B cell (primary cell): ENCODE results near the gene KLHL22. TPM values are rescaled to one million over a fixed set of nuclear protein-coding genes. Genes with fewer than 3 reads are reported as not detected.

Source experiments
- ATAC-seq: fragments of 200-7000 bp; cut with Tn5 transposase; one replicate; pipeline ENCODE4 v1.10.0; 2021; ENCODE audit warnings: low read depth, mild to moderate bottlenecking, moderate number of reproducible peaks, moderate library complexity
- CTCF ChIA-PET: fragments of 350-600 bp; sonication (Branson Sonifier 250); formaldehyde crosslinking; loops from one replicate; lab custom pipeline; 2021; ENCODE audit warnings: antibody characterized with exemption, inconsistent platforms; lab: Charles Lee
- POLR2A ChIA-PET: fragments of 350-600 bp; sonication (Branson Sonifier 250); formaldehyde crosslinking; loops from one replicate; lab custom pipeline; 2021; ENCODE audit warnings: antibody characterized with exemption; lab: Charles Lee
- DNase-seq: peaks from one replicate; pipeline ENCODE4 v3.0.0; 2013
- H2AFZ ChIP-seq: 2 replicates; pipeline ENCODE4 v1.6.1; 2012; ENCODE audit warnings: mild to moderate bottlenecking, low read depth, low read length; ENCODE audit not compliant: insufficient read depth, poor library complexity, severe bottlenecking
- H3K27ac ChIP-seq, 2 donors: 1 replicate in 1 of 2; 2 replicates in 1 of 2; pipeline ENCODE4 v1.5.1; 2012 to 2013; ENCODE audit warnings: low read length in 2 of 2, mild to moderate bottlenecking in 2 of 2, moderate library complexity in 1 of 2
- H3K27me3 ChIP-seq, 4 experiments: fragments of 200-600 bp in 1 of 4; sonication (generic) in 1 of 4; replicated peaks in 1 of 4; 1 replicate in 2 of 4; 2 replicates in 2 of 4; pipeline versions ENCODE4 v1.6.1 to v1.7.0; 2013 to 2016; ENCODE audit warnings: low read length in 3 of 4, mild to moderate bottlenecking in 2 of 4, mixed read lengths in 1 of 4, moderate library complexity in 1 of 4; ENCODE audit not compliant: insufficient read depth in 4 of 4, control insufficient read depth in 3 of 4; ENCODE audit errors: control extremely low read depth in 1 of 4
- H3K36me3 ChIP-seq, 2 experiments: replicated peaks in 1 of 2; 1 replicate in 1 of 2; 2 replicates in 1 of 2; pipeline versions ENCODE4 v1.6.1 to v1.7.1; 2013; ENCODE audit warnings: low read length in 1 of 2; ENCODE audit not compliant: insufficient read depth in 2 of 2, control insufficient read depth in 1 of 2; ENCODE audit errors: control extremely low read depth in 1 of 2, extremely low read depth in 1 of 2
- H3K4me1 ChIP-seq, 2 donors: fragments of 200-600 bp in 1 of 2; sonication (generic) in 1 of 2; 1 replicate in 1 of 2; 2 replicates in 1 of 2; pipeline versions ENCODE4 v1.5.1 to v1.6.1; 2013 to 2017; ENCODE audit warnings: low read length in 2 of 2; ENCODE audit not compliant: control insufficient read depth in 2 of 2, insufficient read depth in 2 of 2
- H3K4me2 ChIP-seq: replicated peaks from 2 replicates; pipeline ENCODE3; 2012; ENCODE audit warnings: mild to moderate bottlenecking, low read depth, low read length; ENCODE audit not compliant: poor library complexity, severe bottlenecking
- H3K4me3 ChIP-seq, 5 experiments: fragments of 200-600 bp in 1 of 5; sonication (generic) in 1 of 5; 1 replicate in 3 of 5; 2 replicates in 2 of 5; pipeline versions ENCODE4 v1.5.1 to v1.7.0; 2011 to 2016; ENCODE audit warnings: low read length in 4 of 5, mild to moderate bottlenecking in 4 of 5, low read depth in 2 of 5, control low read depth in 1 of 5, moderate library complexity in 1 of 5; ENCODE audit not compliant: insufficient read depth in 1 of 5; ENCODE audit errors: control extremely low read depth in 1 of 5, extremely low read depth in 1 of 5
- H3K79me2 ChIP-seq: fragments of 200-600 bp; sonication (generic); one replicate; pipeline ENCODE4 v1.6.0; 2016; ENCODE audit warnings: low read length; ENCODE audit not compliant: control insufficient read depth, insufficient read depth
- H3K9ac ChIP-seq: fragments of 200-600 bp; sonication (generic); 2 replicates; pipeline ENCODE4 v1.6.1; 2017; ENCODE audit warnings: mild to moderate bottlenecking, low read length, moderate library complexity
- H3K9me3 ChIP-seq, 3 donors: one replicate each; pipeline versions ENCODE4 v1.6.1 to v1.7.1; 2013; ENCODE audit warnings: low read length in 2 of 3; ENCODE audit not compliant: control insufficient read depth in 2 of 3, insufficient read depth in 1 of 3; ENCODE audit errors: control extremely low read depth in 1 of 3
- H4K20me1 ChIP-seq: 2 replicates; pipeline ENCODE4 v1.6.0; 2012; ENCODE audit warnings: mild to moderate bottlenecking, low read length; ENCODE audit not compliant: insufficient read depth, control insufficient read depth, poor library complexity, severe bottlenecking
- H3K27ac Mint-ChIP-seq: one replicate; pipeline ENCODE4 v1.8.0; 2021; ENCODE audit warnings: mixed read lengths
- H3K27me3 Mint-ChIP-seq: one replicate; pipeline ENCODE4 v1.8.0; 2021; ENCODE audit warnings: mixed read lengths
- H3K4me1 Mint-ChIP-seq: one replicate; pipeline ENCODE4 v1.8.0; 2021; ENCODE audit warnings: mixed read lengths
- H3K4me3 Mint-ChIP-seq: one replicate; pipeline ENCODE4 v1.8.0; 2021; ENCODE audit warnings: mixed read lengths
- H3K9me3 Mint-ChIP-seq: one replicate; pipeline ENCODE4 v1.8.0; 2022; ENCODE audit warnings: mixed read lengths; ENCODE audit not compliant: insufficient read depth
- EZH2 ChIP-seq: IDR thresholded peaks from 2 replicates; pipeline ENCODE4 v1.6.1; 2012; ENCODE audit warnings: borderline replicate concordance, low read depth, mild to moderate bottlenecking, moderate library complexity, low read length; ENCODE audit not compliant: insufficient read depth, poor library complexity, severe bottlenecking
- WGBS: methylation state at CpG from one replicate; pipeline ENCODE4 v1.1.5; 2013; ENCODE audit warnings: missing lambda C conversion rate; ENCODE audit not compliant: insufficient coverage; 5-methylcytosine and 5-hydroxymethylcytosine counted together
- intact Hi-C: fragments of 100-400 bp; cut with micrococcal nuclease; formaldehyde crosslinking; loops from one replicate; pipeline ENCODE4 v1.10.0; 2022
- polyA plus RNA-seq: library from polyadenylated mRNA; depleted of rRNA; stranded (reverse); fragments of >200 nt; gene quantifications from 2 replicates; pipeline ENCODE4 v1.2.3, GENCODE V29; 2012
- total RNA-seq, 2 donors: library from RNA; stranded (reverse); fragments of 120-200 nt in 1 of 2; gene quantifications; 1 replicate in 1 of 2; 2 replicates in 1 of 2; pipeline versions ENCODE4 v1.2.3 to v1.2.4, GENCODE V29; 2013 to 2022
- TF ChIP-seq, protein P1 (sequence below): fragments of 200-600 bp; IDR thresholded peaks from one replicate; pipeline ENCODE4 v1.8.0; 2022; ENCODE audit warnings: antibody characterized with exemption, mild to moderate bottlenecking

Gene KLHL22
- total and polyA plus RNA-seq, 2 donors (not counting 1 experiment from before 2014, with no cell fraction given), result 37.0 to 45.6 TPM

GRCh38 chr22:20448630-20449029 lies 47.0 kb downstream of the KLHL22 start:
- no peaks in the 10 kb centered on the region for H3K79me2 ChIP-seq
- H3K36me3 ChIP-seq, result peaks cover 3 to 26% of the 10 kb centered on the region in 2 experiments
- TF ChIP-seq, protein P1, sequence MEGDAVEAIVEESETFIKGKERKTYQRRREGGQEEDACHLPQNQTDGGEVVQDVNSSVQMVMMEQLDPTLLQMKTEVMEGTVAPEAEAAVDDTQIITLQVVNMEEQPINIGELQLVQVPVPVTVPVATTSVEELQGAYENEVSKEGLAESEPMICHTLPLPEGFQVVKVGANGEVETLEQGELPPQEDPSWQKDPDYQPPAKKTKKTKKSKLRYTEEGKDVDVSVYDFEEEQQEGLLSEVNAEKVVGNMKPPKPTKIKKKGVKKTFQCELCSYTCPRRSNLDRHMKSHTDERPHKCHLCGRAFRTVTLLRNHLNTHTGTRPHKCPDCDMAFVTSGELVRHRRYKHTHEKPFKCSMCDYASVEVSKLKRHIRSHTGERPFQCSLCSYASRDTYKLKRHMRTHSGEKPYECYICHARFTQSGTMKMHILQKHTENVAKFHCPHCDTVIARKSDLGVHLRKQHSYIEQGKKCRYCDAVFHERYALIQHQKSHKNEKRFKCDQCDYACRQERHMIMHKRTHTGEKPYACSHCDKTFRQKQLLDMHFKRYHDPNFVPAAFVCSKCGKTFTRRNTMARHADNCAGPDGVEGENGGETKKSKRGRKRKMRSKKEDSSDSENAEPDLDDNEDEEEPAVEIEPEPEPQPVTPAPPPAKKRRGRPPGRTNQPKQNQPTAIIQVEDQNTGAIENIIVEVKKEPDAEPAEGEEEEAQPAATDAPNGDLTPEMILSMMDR, result no peak
- TF ChIP-seq EZH2, result no peak
- H3K27me3 Mint-ChIP-seq, result no peaks in the 10 kb centered on the region
- H3K9ac ChIP-seq, result no peak overlapping the region
- WGBS, result 100% methylated on average over 4 of the region's 5 CpGs
- DNase-seq, result no peak
- ChIA-PET CTCF (no interaction called here), POLR2A (no interaction called here)
- H4K20me1 ChIP-seq, result no peaks in the 10 kb centered on the region
- H2AFZ ChIP-seq, result no peak overlapping the region
- intact Hi-C loops, result no loop called here
- H3K9me3 Mint-ChIP-seq, result no peaks in the 10 kb centered on the region
- no peaks in the 10 kb centered on the region for H3K4me1 Mint-ChIP-seq
- no peaks in the 10 kb centered on the region for H3K9me3 ChIP-seq
- no peaks in the 10 kb centered on the region for H3K27me3 ChIP-seq
- H3K4me3 ChIP-seq, result no peak overlapping the region
- H3K4me3 Mint-ChIP-seq, result no peak overlapping the region
- no peaks in the 10 kb centered on the region for H3K4me1 ChIP-seq
- no peak overlapping the region for H3K27ac Mint-ChIP-seq
- no peak for ATAC-seq
- H3K27ac ChIP-seq, result no peak overlapping the region
- no peak overlapping the region for H3K4me2 ChIP-seq

DNA sequence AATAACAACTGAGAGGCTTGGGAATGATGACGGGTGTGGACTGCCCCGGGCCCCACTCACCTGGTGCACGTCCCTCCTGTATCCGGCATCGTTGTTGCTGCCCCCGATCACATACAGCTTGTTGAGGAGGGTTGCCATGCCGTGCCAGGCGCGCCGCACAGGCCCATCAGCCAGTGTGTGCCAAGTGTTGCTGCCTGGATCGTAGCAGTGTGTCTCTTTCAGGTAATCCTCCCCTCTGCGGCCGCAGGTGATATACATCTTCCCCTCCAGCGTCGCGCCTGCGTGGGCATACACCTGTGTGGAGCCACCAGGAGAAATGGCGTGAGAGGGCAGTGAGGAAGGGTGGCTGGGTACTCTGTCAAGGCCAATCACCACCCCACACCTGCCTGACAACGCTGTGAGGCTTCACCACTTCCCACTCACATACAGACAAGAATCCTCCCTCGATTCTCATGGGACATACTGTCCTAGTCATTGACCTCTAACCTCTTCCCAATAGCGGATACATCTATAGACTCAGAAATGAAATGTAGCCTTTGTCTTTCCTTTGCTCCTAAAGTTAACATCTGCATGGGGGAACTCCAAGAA lies 49.1 kb downstream of the KLHL22 start:
- ChIA-PET POLR2A (no interaction called here), CTCF (interaction anchor here (0.9 to 1.3 kb wide), 2 partner anchors 8 to 28 kb away, joined by 3 to 4 read pairs; no protein-coding TSS in a partner anchor)
- no peaks in the 10 kb centered on the region for H3K4me1 ChIP-seq
- H3K36me3 ChIP-seq, result peaks cover 3 to 30% of the 10 kb centered on the region in 2 experiments
- WGBS, result 96% methylated on average over 21 of the region's 21 CpGs
- H3K27me3 Mint-ChIP-seq, result no peaks in the 10 kb centered on the region
- H3K27ac ChIP-seq, result no peak overlapping the region
- no peak for TF ChIP-seq EZH2
- TF ChIP-seq, protein P1, result no peak
- H3K4me2 ChIP-seq, result no peak overlapping the region
- H3K9me3 ChIP-seq, result no peaks in the 10 kb centered on the region
- no peak overlapping the region for H2AFZ ChIP-seq
- H4K20me1 ChIP-seq, result no peaks in the 10 kb centered on the region
- no peak overlapping the region for H3K4me3 ChIP-seq
- DNase-seq (no peak), ATAC-seq (no peak)
- H3K4me3 Mint-ChIP-seq, result no peak overlapping the region
- no peak overlapping the region for H3K9ac ChIP-seq
- H3K4me1 Mint-ChIP-seq, result no peaks in the 10 kb centered on the region
- no peak overlapping the region for H3K27ac Mint-ChIP-seq
- intact Hi-C loops, result no loop called here
- no peaks in the 10 kb centered on the region for H3K9me3 Mint-ChIP-seq
- H3K27me3 ChIP-seq, result no peaks in the 10 kb centered on the region
- H3K79me2 ChIP-seq, result no peaks in the 10 kb centered on the region
